Adrenal gland (tissue), 12 donors: ENCODE measurements around the gene ZNF8. TPM values are rescaled to one million over a fixed set of nuclear protein-coding genes. Genes with fewer than 3 reads are reported as not detected.

Source experiments
- DNase-seq, 7 donors: peaks; one replicate each; pipeline ENCODE4 v3.0.0-alpha.2; 2019 to 2020
- H3K27ac ChIP-seq, 5 donors: fragments of 200-600 bp; sonication (generic) in 4 of 5; 1 replicate in 3 of 5; 2 replicates in 2 of 5; pipeline versions ENCODE4 v1.5.1 to v1.8.0; 2016 to 2020; ENCODE audit warnings: mild to moderate bottlenecking in 1 of 5
- H3K27me3 ChIP-seq: fragments of 200-600 bp; 2 replicates; pipeline ENCODE4 v1.8.0; 2021
- H3K36me3 ChIP-seq, 2 donors: fragments of 200-600 bp; replicated peaks in 1 of 2; 1 replicate in 1 of 2; 2 replicates in 1 of 2; pipeline versions ENCODE4 v1.5.1 to v1.8.0; 2018 to 2022
- H3K4me1 ChIP-seq, 2 donors: fragments of 200-600 bp; replicated peaks in 1 of 2; 1 replicate in 1 of 2; 2 replicates in 1 of 2; pipeline versions ENCODE4 v1.5.1 to v1.8.0; 2018 to 2021
- H3K4me3 ChIP-seq, 4 donors: fragments of 200-600 bp; sonication (generic) in 3 of 4; one replicate each; pipeline ENCODE4 v1.5.1; 2016 to 2018
- H3K9me3 ChIP-seq, 3 donors: fragments of 200-600 bp; sonication (generic) in 1 of 3; replicated peaks in 1 of 3; 1 replicate in 2 of 3; 2 replicates in 1 of 3; pipeline versions ENCODE4 v1.5.1 to v1.8.0; 2016 to 2021
- CTCF ChIP-seq, 6 experiments: fragments of 450-650 bp in 4 of 6; fragments of 200-600 bp in 2 of 6; sonication (generic) in 1 of 6; IDR thresholded peaks; 1 replicate in 5 of 6; 2 replicates in 1 of 6; pipeline versions ENCODE4 v1.5.1 to v1.8.0; 2016 to 2021; ENCODE audit warnings: antibody characterized with exemption in 6 of 6, mild to moderate bottlenecking in 2 of 6, moderate library complexity in 1 of 6
- POLR2A ChIP-seq, 2 donors: fragments of 450-650 bp; IDR thresholded peaks; one replicate each; pipeline ENCODE4 v1.6.1; 2017; ENCODE audit warnings: antibody characterized with exemption in 2 of 2, mild to moderate bottlenecking in 2 of 2, moderate library complexity in 1 of 2
- WGBS, 4 donors: extraction: QIAGEN DNeasy Blood & Tissue Kit in 2 of 4; methylation state at CpG; one replicate each; pipeline versions ENCODE4 v1.1.5 to v1.1.7; 2013 to 2017; 5-methylcytosine and 5-hydroxymethylcytosine counted together
- intact Hi-C, 2 donors: fragments of 100-400 bp; cut with DNase I; formaldehyde crosslinking; loops; one replicate each; pipeline versions ENCODE4 v1.14.1 to v1.15.0; 2022 to 2023
- polyA plus RNA-seq, 3 donors: library from polyadenylated mRNA; stranded (reverse); fragments of 200-250 nt in 2 of 3; fragments of 350-450 nt in 1 of 3; fragmentation: Illumina TruSeq in 1 of 3; extraction: RNeasy Lipid Tissue Mini Kit (QIAGEN cat#74804) in 1 of 3; gene quantifications; one replicate each; pipeline ENCODE4 v1.2.3, GENCODE V29; 2013 to 2014
- total RNA-seq, 9 donors: library from RNA; depleted of rRNA in 4 of 9; stranded (reverse); fragments of >200 nt in 4 of 9; fragments of 120-200 nt in 1 of 9; fragmentation: NEBNext Ultra II Directional in 1 of 9; extraction: Animal tissue kit (Norgen Biotek cat#: 25700) in 1 of 9; gene quantifications; one replicate each; pipeline versions ENCODE4 v1.1.0 to v1.2.4, GENCODE V29; 2013 to 2023
- donor health status: healthy with polysubstance abuse.
- donor health status: Bipolar disorder and iron deficiency.
- donor health status: DM: yes; HTN: yes; CAD: no.
- donor health status: DM: no; HTN: no; CAD: no.
- donor health status: DM: no; HTN: no; CAD: no.
- donor health status: DM: yes; HTN: yes; CAD: no.

The ZNF8 gene
- total and polyA plus RNA-seq, 12 donors: 1.6 to 8.6 (median 6.6) TPM

- H3K27me3 ChIP-seq: no peaks in the 10 kb centered on the region
- H3K4me1 ChIP-seq: peaks cover 0 to 23% of the 10 kb centered on the region in 2 donors
- 3 to 10% (median 6%) methylated on average over 7 to 9 of the region's 9 CpGs for WGBS, 4 donors
- peak overlapping the region in 4 of 5 donors; percentile 78 to 96 (median 88) for H3K27ac ChIP-seq
- peaks cover 0 to 4% of the 10 kb centered on the region in 2 donors for H3K36me3 ChIP-seq
- H3K4me3 ChIP-seq: peak overlapping the region; percentile 40 to 89 (median 64)
- no peaks in the 10 kb centered on the region for H3K9me3 ChIP-seq
- intact Hi-C loops: no loop called here
- TF ChIP-seq CTCF (IDR thresholded peaks at IDR 0.05) (no peak), POLR2A (IDR thresholded peaks at IDR 0.05) (no peak)
- no peak for DNase-seq
Measured at GRCh38 chr19:58326501-58326913, 47.8 kb downstream of the ZNF8 start.

- intact Hi-C loops: no loop called here
- TF ChIP-seq CTCF (IDR thresholded peaks at IDR 0.05) (no peak), POLR2A (IDR thresholded peaks at IDR 0.05) (peak; percentile 48 to 66)
- Histone ChIP-seq H3K36me3 (peaks cover 0 to 4% of the 10 kb centered on the region in 2 donors), H3K27ac (peak within 1 kb of the TSS; percentile 78 to 96 (median 90)), H3K9me3 (no peaks in the 10 kb centered on the region), H3K27me3 (no peaks in the 10 kb centered on the region), H3K4me3 (peak within 1 kb of the TSS; percentile 40 to 89 (median 64)), H3K4me1 (peaks cover 0 to 23% of the 10 kb centered on the region in 2 donors)
- DNase-seq: peak; percentile 96 to 99 (median 97)
- 0 to 1% (median 0%) methylated on average over 35 to 62 of the region's 62 CpGs for WGBS, 4 donors
Measured at GRCh38 chr19:58326914-58327726, 48.4 kb downstream of the ZNF8 start, which contains the start of gene ZSCAN22. TSS of gene ZSCAN22 (plus strand) at chr19:58326994. CDS start at chr19:58334803, 7,809 bp downstream.

GRCh38 chr19:58328999-58329398 is 50.2 kb downstream of the ZNF8 start:
- Histone ChIP-seq H3K36me3 (peaks cover 0 to 4% of the 10 kb centered on the region in 2 donors), H3K4me1 (peaks cover 0 to 23% of the 10 kb centered on the region in 2 donors), H3K27ac (no peak overlapping the region), H3K4me3 (no peak overlapping the region), H3K27me3 (no peaks in the 10 kb centered on the region), H3K9me3 (no peaks in the 10 kb centered on the region)
- TF ChIP-seq POLR2A (IDR thresholded peaks at IDR 0.05) (no peak), CTCF (IDR thresholded peaks at IDR 0.05) (no peak)
- DNase-seq: no peak
- intact Hi-C loops: no loop called here
- WGBS, 4 donors: 66 to 75% (median 69%) methylated on average over 10 of the region's 10 CpGs

GRCh38 chr19:58330458-58330857 is 51.7 kb downstream of the ZNF8 start:
- intact Hi-C loops: no loop called here
- no peak for TF ChIP-seq CTCF (IDR thresholded peaks at IDR 0.05)
- TF ChIP-seq POLR2A (IDR thresholded peaks at IDR 0.05): no peak
- DNase-seq: peak in 2 of 7 donors; percentile 25 to 33

More at GRCh38 chr19:58330458-58330857, 51.7 kb downstream of the ZNF8 start:
- no peaks in the 10 kb centered on the region for H3K9me3 ChIP-seq
- WGBS, 4 donors: 68 to 89% (median 89%) methylated on average over 4 of the region's 4 CpGs
- H3K36me3 ChIP-seq: peaks cover 0 to 9% of the 10 kb centered on the region in 2 donors
- H3K4me1 ChIP-seq: peaks cover 0 to 20% of the 10 kb centered on the region in 2 donors
- no peak overlapping the region for H3K4me3 ChIP-seq
- peak overlapping the region in 1 of 5 donors; percentile 5 for H3K27ac ChIP-seq
- H3K27me3 ChIP-seq: no peaks in the 10 kb centered on the region
